ENCODE data around the gene HOXB5. TPM values are rescaled to one million over a fixed set of nuclear protein-coding genes. Genes with fewer than 3 reads are reported as not detected.

Gene HOXB5
- total RNA-seq, 2 experiments from 2014 or later = not detected

DNA sequence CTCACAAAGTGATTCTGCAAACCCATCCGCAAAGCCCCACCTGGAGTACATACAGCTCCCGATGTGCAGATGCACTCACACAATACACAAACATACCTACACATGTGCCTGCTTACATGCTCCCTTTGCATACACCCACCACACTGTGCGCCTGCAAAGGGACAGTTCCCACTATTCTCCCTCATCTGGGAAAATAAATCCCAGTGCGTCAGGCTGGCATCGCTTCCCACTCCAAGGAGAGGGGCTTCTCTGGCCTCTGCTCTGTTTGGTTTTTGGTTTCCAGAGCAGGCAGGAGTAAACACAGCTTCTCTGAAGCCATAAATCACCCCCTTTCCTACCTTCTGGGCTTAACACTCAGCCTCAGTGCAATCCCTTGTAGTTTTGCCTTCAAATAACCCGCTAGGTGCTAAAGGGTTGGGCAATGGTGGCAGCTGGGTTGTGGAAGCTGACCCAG is 30.2 kb downstream of the HOXB5 start:
- CTCF ChIA-PET = interaction anchor here (0.6 kb wide), 1 partner anchor 14 kb away, joined by 3 read pairs; no protein-coding TSS in a partner anchor
- Mint-ChIP-seq H3K4me1 (ENCODE audit: low read depth) (peaks cover 2% of the 10 kb centered on the region), H3K9me3 (no peaks in the 10 kb centered on the region), H3K36me3 (ENCODE audit: low read depth) (no peaks in the 10 kb centered on the region), H3K4me3 (no peak overlapping the region), H3K27me3 (ENCODE audit: low read depth) (peaks cover 17% of the 10 kb centered on the region), H3K27ac (no peak overlapping the region)
- no peak for DNase-seq
- intact Hi-C loops (cut with micrococcal nuclease) = no loop called here

DNA sequence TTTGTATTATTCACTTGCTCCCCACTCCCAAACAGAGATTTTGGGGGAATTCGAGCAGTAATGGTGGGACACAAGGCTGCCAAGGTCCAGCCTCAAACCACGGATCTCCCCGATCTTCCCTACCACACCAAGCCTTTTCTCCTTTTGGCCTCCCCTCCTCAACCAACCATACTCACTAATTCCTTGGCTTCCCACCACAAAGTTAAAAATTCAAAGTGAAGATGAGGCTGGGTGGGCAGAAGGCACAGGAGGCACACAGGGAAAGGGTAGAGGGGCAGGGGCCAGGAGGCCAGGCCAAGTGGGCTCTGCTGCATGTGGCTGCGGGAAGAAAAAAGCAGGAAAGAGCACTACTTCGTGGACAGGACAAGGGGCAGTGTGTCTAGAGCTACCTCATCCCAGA is 30.6 kb downstream of the HOXB5 start:
- peaks cover 15% of the 10 kb centered on the region for H3K27me3 Mint-ChIP-seq (ENCODE audit: low read depth)
- CTCF ChIA-PET = no interaction called here
- H3K27ac Mint-ChIP-seq = no peak overlapping the region
- no peak for DNase-seq
- H3K9me3 Mint-ChIP-seq = no peaks in the 10 kb centered on the region
- no peaks in the 10 kb centered on the region for H3K36me3 Mint-ChIP-seq (ENCODE audit: low read depth)
- intact Hi-C loops (cut with micrococcal nuclease) = no loop called here
- H3K4me3 Mint-ChIP-seq = no peak overlapping the region
- H3K4me1 Mint-ChIP-seq (ENCODE audit: low read depth) = no peaks in the 10 kb centered on the region

DNA sequence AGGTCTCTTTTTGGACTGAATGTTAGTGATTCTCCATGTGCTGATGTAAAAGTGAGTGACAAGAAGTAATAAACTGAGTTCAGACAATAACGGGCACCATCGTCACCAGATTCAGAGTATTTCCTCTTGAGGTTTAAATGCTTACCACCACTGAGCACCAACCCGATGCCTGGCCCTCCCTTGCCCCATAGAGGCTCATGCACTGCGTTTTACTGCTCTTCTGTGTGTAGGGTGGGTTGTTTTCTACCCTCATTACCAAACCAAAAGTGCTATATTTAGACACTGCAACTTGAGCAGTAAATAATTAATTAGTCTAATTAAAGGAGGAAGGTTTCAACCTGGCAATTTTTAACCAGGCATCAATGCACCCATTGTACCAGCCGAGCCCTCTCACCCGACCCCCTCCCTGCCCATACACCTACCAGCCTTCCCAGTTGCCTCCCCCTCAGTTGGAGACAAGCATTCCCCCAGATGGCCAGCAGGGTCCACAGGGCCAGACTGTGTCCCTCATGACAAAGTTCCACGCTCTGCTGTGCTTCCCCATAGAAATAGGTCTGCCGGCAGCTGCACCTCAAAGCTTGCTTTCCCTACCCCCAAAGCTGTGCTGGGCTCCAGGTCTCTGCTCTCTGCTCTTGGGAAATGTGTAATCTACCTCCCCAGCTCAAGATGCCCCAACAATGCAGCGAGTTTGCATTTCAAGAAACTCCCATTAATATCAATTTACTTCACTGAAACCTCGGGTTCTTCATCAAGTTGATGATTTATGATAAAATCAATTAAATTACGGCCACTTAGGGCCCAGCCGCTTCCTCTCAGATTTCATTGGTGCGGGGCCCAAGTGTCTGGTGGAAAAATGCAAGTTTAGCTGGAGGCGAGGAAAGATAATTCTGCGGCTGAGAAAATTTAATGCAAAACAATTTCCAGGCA is 31.4 kb downstream of the HOXB5 start:
- H3K9me3 Mint-ChIP-seq = no peaks in the 10 kb centered on the region
- intact Hi-C loops (cut with micrococcal nuclease) = no loop called here
- no peak overlapping the region for H3K4me3 Mint-ChIP-seq
- peaks cover 15% of the 10 kb centered on the region for H3K27me3 Mint-ChIP-seq (ENCODE audit: low read depth)
- H3K27ac Mint-ChIP-seq = no peak overlapping the region
- DNase-seq = no peak
- CTCF ChIA-PET = interaction anchor here (0.6 to 1.1 kb wide), 3 partner anchors 220 to 450 kb away, joined by 3 read pairs; no protein-coding TSS in a partner anchor
- H3K4me1 Mint-ChIP-seq (ENCODE audit: low read depth) = no peaks in the 10 kb centered on the region
- H3K36me3 Mint-ChIP-seq (ENCODE audit: low read depth) = no peaks in the 10 kb centered on the region

DNA sequence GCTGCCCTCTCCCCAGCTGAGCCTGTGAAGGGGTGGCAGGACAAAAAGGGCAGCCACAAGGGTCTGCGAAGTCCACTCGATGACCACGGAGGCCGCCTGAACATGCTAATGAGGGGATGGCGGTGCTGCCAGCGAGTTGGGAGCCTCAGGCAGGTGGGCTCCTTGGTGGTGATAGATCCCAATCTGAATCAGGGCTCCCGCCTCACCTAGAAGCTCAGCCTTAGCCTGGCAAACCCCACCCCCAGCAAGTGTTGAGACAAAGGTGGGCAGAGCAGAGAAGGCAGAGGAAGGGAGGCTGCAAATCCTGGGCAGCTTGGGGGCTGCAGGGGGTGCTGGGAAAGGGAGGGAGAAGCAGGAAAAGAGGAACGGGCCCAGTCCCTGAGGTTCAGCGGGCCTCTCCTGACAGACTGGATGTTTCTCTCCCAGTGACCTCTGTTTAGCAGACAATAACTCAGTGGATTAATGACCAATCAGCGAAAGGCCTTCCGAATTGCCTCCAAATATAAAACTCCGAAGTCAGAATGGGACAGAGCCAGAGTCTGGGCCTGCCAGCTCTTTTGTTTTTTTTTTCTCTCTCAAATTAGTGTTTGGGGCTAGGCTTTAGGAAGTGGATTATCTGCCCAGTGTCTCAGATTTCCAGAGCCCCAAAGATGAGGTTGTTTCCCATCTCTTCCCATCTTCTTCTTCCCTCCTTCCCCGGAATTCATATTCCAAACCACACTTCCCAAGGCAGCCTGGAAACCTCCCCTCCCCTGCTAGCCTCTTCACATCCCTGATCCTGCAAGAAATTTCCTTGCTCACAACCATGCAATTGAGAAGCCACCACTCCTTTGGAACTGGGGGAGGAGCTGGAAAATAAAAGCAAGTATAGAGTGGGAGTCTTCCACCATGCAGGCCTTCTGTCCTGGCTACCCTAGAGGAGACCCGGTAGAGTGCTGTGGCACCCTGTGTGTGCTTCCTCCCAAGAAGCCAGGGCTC is 33.5 kb downstream of the HOXB5 start:
- intact Hi-C loops (cut with micrococcal nuclease) = no loop called here
- Mint-ChIP-seq H3K4me3 (no peak overlapping the region), H3K4me1 (ENCODE audit: low read depth) (peaks cover 4% of the 10 kb centered on the region), H3K36me3 (ENCODE audit: low read depth) (no peaks in the 10 kb centered on the region), H3K9me3 (no peaks in the 10 kb centered on the region), H3K27ac (no peak overlapping the region), H3K27me3 (ENCODE audit: low read depth) (peaks cover 19% of the 10 kb centered on the region)
- DNase-seq = no peak
- CTCF ChIA-PET = interaction anchor here (0.6 kb wide), 1 partner anchor 34 kb away, joined by 3 read pairs; the partner anchor contains the start of gene HOXB5

DNA sequence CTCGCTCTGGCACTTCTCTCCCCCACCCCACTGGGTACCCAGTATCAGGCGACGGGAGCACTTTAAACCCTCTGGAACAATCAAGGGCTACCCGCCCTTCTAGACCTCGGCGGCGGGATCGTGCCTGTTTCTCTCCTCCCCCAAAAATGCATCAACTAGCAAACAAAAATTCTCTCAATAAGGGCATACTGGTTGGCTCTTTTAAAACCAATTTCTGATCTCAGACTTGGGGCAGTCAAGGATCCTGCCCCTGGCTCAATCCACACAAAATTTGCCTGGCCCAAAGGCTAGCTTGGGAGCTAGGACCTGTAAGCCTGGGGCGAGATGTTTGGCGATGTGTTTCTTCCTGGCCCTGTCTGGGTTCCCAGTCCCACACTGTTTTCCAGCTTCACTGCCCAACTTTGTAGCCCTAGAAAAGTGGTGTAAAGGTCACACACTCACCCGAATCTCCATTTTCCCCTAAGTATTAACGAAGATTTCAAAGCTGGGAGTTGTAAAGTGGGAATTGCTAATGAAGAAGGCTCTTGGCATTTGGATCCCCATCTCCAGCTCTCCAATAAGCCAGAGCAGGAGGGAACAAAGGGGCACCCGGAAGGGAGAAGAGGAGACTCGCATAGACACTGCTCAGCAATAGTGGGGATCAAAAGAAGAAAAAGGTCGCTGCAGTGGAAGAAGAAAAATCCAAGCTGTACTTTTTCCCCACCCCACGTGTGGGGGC is 34.3 kb downstream of the HOXB5 start:
- CTCF ChIA-PET = no interaction called here
- H3K4me3 Mint-ChIP-seq = no peak overlapping the region
- H3K27ac Mint-ChIP-seq = no peak overlapping the region
- H3K4me1 Mint-ChIP-seq (ENCODE audit: low read depth) = peaks cover 6% of the 10 kb centered on the region
- no peaks in the 10 kb centered on the region for H3K36me3 Mint-ChIP-seq (ENCODE audit: low read depth)
- intact Hi-C loops (cut with micrococcal nuclease) = no loop called here
- DNase-seq = no peak
- no peaks in the 10 kb centered on the region for H3K9me3 Mint-ChIP-seq
- peaks cover 13% of the 10 kb centered on the region for H3K27me3 Mint-ChIP-seq (ENCODE audit: low read depth)

DNA sequence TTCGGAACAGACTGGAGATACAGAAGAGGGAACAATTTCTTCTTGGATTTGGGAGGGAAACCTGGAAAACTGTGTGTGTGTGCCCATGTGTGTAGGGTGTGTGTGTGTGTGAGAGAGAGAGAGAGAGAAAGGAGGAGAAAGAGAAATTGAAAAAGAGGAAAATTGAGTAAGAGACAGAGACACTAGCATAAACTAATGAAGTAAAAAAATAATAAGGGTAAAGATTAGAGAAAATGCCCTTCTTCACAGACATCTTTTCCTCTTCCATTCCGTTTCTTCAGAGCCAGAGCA is 34.8 kb downstream of the HOXB5 start:
- Mint-ChIP-seq H3K27ac (no peak overlapping the region), H3K4me3 (no peak overlapping the region), H3K36me3 (ENCODE audit: low read depth) (no peaks in the 10 kb centered on the region), H3K4me1 (ENCODE audit: low read depth) (peaks cover 6% of the 10 kb centered on the region), H3K9me3 (no peaks in the 10 kb centered on the region), H3K27me3 (ENCODE audit: low read depth) (peaks cover 12% of the 10 kb centered on the region)
- intact Hi-C loops (cut with micrococcal nuclease) = no loop called here
- DNase-seq = no peak
- CTCF ChIA-PET = no interaction called here

DNA sequence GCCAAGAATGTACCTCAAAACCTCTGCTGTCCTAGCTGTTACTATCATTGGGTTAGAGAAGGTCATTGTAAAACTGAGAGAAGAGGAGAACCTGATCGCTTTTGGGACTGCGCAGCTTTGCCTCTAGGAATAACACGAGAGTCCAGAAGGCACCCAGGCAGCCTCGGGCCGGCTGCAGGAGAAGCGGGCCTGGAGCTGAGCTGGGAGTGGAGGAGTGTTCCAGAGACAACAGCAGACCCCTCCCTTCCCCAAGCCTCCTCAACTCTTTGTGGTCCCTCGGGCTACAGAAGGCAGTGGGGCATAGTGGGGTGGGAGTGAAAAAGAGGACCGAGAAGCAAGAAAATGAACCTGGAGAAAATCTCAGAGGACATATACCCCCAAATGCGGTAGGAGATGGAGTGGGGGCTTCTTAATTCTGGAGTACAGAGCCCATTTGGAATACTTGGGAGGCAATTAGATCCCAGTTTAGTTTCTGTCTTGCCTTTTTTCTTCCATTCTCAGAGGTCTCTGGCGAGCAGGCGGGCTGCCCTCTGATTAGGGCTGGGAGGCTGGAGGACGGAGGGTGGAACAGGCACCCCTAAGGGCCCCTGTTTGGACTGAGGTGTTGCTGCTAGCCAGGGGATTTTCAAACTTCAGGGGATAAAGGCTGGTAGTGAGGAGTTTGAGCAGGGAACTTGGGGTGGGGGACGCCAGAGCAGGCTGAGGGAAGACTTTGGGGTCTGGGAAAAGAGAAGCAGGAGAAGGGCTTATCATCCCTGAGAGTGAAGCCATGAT is 35.3 kb downstream of the HOXB5 start:
- no peak for DNase-seq
- intact Hi-C loops (cut with micrococcal nuclease) = no loop called here
- Mint-ChIP-seq H3K27ac (no peak overlapping the region), H3K27me3 (ENCODE audit: low read depth) (peaks cover 11% of the 10 kb centered on the region), H3K4me1 (ENCODE audit: low read depth) (peaks cover 6% of the 10 kb centered on the region), H3K36me3 (ENCODE audit: low read depth) (no peaks in the 10 kb centered on the region), H3K9me3 (no peaks in the 10 kb centered on the region), H3K4me3 (no peak overlapping the region)
- CTCF ChIA-PET = interaction anchor here (1.0 kb wide), 1 partner anchor 75 kb away, joined by 4 read pairs; no protein-coding TSS in a partner anchor

DNA sequence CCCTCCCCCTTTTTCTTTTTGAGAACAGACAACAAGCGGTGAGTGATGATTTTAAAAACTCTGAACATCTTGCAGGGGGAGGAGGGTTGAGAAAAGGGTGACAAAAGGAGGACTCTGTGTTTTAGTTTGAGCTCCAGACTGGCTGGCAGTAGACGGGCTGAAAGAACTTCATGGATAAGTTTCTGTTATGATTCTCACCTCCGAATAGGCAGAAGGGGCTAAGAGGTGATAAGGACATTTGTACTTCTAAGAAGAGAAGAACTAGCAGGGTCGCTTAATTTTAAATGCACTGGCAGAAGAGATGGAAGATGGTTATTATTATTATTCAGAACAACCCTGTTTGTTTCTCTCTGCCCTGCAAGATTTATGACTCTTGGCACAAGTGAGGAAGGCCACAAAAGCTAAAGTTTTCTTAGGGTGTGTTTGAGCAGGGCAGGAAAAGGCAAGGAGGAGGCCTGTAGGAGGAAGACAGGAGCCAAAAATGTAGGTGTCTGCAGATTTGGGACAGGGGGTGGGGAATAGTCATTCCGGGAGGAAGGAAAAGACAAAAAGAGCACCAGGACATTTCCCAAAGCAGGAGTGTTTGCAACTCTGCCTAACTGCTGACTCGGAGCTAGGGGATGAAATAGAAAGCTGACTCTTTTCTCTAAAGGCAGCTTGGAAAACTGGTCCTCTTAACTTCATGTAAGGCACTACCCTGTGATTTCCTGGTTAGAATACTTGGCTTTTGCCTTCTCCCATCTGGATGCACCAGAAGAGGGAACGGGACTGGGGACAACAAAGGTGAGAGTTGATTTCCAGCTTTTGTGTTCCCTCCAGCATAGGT is 36.8 kb downstream of the HOXB5 start:
- Mint-ChIP-seq H3K27me3 (ENCODE audit: low read depth) (peaks cover 7% of the 10 kb centered on the region), H3K27ac (no peak overlapping the region), H3K4me3 (no peak overlapping the region), H3K36me3 (ENCODE audit: low read depth) (no peaks in the 10 kb centered on the region), H3K9me3 (no peaks in the 10 kb centered on the region), H3K4me1 (ENCODE audit: low read depth) (peaks cover 6% of the 10 kb centered on the region)
- intact Hi-C loops (cut with micrococcal nuclease) = no loop called here
- no peak for DNase-seq
- CTCF ChIA-PET = interaction anchor here (1.0 to 2.7 kb wide), 3 partner anchors 9 to 74 kb away, joined by 3 to 9 read pairs (median 4); no protein-coding TSS in a partner anchor

DNA sequence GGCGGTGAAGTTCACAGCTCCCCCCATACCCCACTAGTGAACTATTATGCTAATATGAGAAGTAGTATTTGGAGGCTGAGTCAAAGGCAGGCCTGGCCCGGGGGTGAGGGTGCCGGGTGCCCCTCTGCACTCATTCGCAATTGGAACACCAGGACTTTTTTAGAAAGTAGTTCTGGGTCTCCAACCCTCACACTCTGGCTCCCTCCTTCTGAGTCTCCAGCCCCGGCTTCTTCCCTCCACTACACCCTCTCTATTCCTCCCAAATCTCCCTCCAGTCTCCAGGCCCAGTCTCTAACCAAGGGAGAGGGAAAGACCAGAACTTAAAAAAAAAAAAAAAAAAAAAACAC is 37.4 kb downstream of the HOXB5 start:
- Mint-ChIP-seq H3K27ac (no peak overlapping the region), H3K36me3 (ENCODE audit: low read depth) (no peaks in the 10 kb centered on the region), H3K4me3 (no peak overlapping the region), H3K27me3 (ENCODE audit: low read depth) (peaks cover 7% of the 10 kb centered on the region), H3K4me1 (ENCODE audit: low read depth) (peaks cover 6% of the 10 kb centered on the region), H3K9me3 (no peaks in the 10 kb centered on the region)
- DNase-seq = no peak
- intact Hi-C loops (cut with micrococcal nuclease) = no loop called here
- CTCF ChIA-PET = interaction anchor here (1.0 to 2.7 kb wide), 3 partner anchors 9 to 65 kb away, joined by 3 to 9 read pairs (median 3); no protein-coding TSS in a partner anchor

DNA sequence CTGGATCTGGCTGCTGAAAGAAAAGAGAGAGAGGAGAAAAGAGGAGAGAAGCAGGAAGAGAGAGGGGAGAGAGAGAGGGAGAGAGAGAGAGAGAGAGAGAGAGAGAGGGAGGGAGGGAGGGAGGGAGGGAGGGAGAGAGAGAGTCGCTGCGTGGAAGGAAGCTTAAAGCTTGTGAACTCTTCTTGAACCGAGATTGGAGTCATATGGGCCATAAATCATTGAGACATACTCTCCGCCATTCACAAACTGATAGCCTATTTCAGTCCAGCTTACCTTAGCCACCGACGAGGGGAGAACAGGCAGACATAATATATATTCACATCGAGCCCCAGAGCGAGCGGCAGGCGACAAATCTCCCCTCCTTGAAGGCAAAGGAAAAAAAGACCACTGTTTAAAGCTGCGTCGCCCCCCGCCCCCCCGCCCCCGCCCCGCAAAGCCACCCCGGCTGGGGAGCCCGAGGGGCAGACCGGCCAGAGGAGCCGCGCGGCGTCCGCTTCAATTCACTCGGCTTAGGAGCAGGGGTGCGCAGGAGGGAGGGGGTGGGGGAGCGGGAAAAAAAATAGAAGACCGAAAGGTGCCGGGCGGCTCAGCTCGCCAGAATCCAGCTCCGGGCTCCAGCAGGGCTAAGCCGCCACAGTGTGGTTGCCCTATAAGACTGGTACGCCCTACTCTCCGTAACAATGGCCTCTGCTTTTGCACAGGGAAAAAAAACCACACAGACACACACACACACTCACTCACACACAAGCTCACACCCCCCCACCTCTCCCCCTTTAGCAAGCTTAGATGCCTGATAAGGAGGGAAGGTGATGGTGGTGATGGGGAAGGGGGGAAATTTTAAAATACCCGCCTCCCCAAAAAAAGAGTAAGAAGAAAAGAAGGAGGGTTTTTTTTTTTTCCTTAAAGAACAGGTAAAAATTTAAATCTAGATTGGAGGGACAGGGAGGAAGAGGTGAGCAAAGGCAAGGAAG is 38.0 kb downstream of the HOXB5 start:
- DNase-seq = peak; percentile 31
- H3K36me3 Mint-ChIP-seq (ENCODE audit: low read depth) = no peaks in the 10 kb centered on the region
- no peaks in the 10 kb centered on the region for H3K9me3 Mint-ChIP-seq
- CTCF ChIA-PET = interaction anchor here (1.0 to 2.7 kb wide), 3 partner anchors 8 to 64 kb away, joined by 3 to 9 read pairs (median 3); no protein-coding TSS in a partner anchor
- H3K27me3 Mint-ChIP-seq (ENCODE audit: low read depth) = peaks cover 7% of the 10 kb centered on the region
- peak overlapping the region; percentile 82 for H3K4me3 Mint-ChIP-seq
- H3K27ac Mint-ChIP-seq = no peak overlapping the region
- H3K4me1 Mint-ChIP-seq (ENCODE audit: low read depth) = peaks cover 6% of the 10 kb centered on the region
- intact Hi-C loops (cut with micrococcal nuclease) = loop anchor here (1.0 kb wide), 1 partner anchor 42 kb away; no protein-coding TSS in a partner anchor
